Measurements from ENCODE around the gene ANKRD11.

The ANKRD11 gene

GRCh38 chr16:89324056-89325010 lies 166.0 kb downstream of the ANKRD11 start:
- peak; percentile 72 for DNase-seq

GRCh38 chr16:89323120-89323960 lies 167.0 kb downstream of the ANKRD11 start:
- DNase-seq, result no peak

GRCh38 chr16:89322321-89323119 lies 167.8 kb downstream of the ANKRD11 start:
- DNase-seq, result peak; percentile 79

- no peak for DNase-seq
Observed at GRCh38 chr16:89320782-89321501, 169.4 kb downstream of the ANKRD11 start.

- peak; percentile 70 for DNase-seq
Observed at GRCh38 chr16:89319886-89320781, 170.2 kb downstream of the ANKRD11 start.

GRCh38 chr16:89319631-89319885 lies 170.8 kb downstream of the ANKRD11 start:
- DNase-seq, result no peak

- no peak for DNase-seq
Observed at GRCh38 chr16:89318871-89319630, 171.3 kb downstream of the ANKRD11 start.

GRCh38 chr16:89318430-89318758 lies 172.0 kb downstream of the ANKRD11 start:
- no peak for DNase-seq

GRCh38 chr16:89317729-89318429 lies 172.5 kb downstream of the ANKRD11 start:
- DNase-seq, result no peak

GRCh38 chr16:89317101-89317671 lies 173.2 kb downstream of the ANKRD11 start:
- DNase-seq, result no peak

- DNase-seq, result no peak
Observed at GRCh38 chr16:89316701-89317100, 173.7 kb downstream of the ANKRD11 start.

GRCh38 chr16:89315791-89316581 lies 174.4 kb downstream of the ANKRD11 start:
- peak; percentile 83 for DNase-seq

GRCh38 chr16:89315271-89315670 lies 175.1 kb downstream of the ANKRD11 start:
- no peak for DNase-seq

- DNase-seq, result no peak
Observed at GRCh38 chr16:89314854-89315253, 175.5 kb downstream of the ANKRD11 start.

GRCh38 chr16:89314357-89314756 lies 176.0 kb downstream of the ANKRD11 start:
- no peak for DNase-seq

GRCh38 chr16:89313583-89313982 lies 176.8 kb downstream of the ANKRD11 start:
- no peak for DNase-seq

- no peak for DNase-seq
Observed at GRCh38 chr16:89312598-89313299, 177.6 kb downstream of the ANKRD11 start.

GRCh38 chr16:89312194-89312593 lies 178.2 kb downstream of the ANKRD11 start:
- no peak for DNase-seq
